Measurements from ENCODE around the gene RBM15.

The RBM15 gene

GRCh38 chr1:110308247-110308646 is 30.9 kb upstream of the RBM15 start:
- ChIA-PET CTCF (interaction anchor here (0.8 to 26.1 kb wide), 8 partner anchors 9 to 255 kb away, joined by 3 to 1192 read pairs (median 4); partner anchors contain the start of gene KCNC4), POLR2A (interaction anchor here (0.7 to 1.2 kb wide), 2 partner anchors 16 to 100 kb away, joined by 3 to 4 read pairs; no protein-coding TSS in a partner anchor)
- DNase-seq (ENCODE audit: low read depth, low spot score), result peak; percentile 65
- H3K4me3 ChIP-seq (ENCODE audit: low read depth, low read length), result no peak overlapping the region
- TF ChIP-seq, protein P1, sequence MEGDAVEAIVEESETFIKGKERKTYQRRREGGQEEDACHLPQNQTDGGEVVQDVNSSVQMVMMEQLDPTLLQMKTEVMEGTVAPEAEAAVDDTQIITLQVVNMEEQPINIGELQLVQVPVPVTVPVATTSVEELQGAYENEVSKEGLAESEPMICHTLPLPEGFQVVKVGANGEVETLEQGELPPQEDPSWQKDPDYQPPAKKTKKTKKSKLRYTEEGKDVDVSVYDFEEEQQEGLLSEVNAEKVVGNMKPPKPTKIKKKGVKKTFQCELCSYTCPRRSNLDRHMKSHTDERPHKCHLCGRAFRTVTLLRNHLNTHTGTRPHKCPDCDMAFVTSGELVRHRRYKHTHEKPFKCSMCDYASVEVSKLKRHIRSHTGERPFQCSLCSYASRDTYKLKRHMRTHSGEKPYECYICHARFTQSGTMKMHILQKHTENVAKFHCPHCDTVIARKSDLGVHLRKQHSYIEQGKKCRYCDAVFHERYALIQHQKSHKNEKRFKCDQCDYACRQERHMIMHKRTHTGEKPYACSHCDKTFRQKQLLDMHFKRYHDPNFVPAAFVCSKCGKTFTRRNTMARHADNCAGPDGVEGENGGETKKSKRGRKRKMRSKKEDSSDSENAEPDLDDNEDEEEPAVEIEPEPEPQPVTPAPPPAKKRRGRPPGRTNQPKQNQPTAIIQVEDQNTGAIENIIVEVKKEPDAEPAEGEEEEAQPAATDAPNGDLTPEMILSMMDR (IDR thresholded peaks at IDR 0.05; ENCODE audit: insufficient read depth, low read length, missing control alignments), result no peak

GRCh38 chr1:110309139-110309538 is 30.0 kb upstream of the RBM15 start:
- POLR2A ChIA-PET, result interaction anchor here (0.7 to 1.4 kb wide), 2 partner anchors 30 to 151 kb away, joined by 3 to 5 read pairs; partner anchors contain the start of gene RBM15
- no peak for DNase-seq (ENCODE audit: low read depth, low spot score)
- TF ChIP-seq, protein P1 (IDR thresholded peaks at IDR 0.05; ENCODE audit: insufficient read depth, low read length, missing control alignments), result no peak
- no peak overlapping the region for H3K4me3 ChIP-seq (ENCODE audit: low read depth, low read length)
- CTCF ChIA-PET, result interaction anchor here (0.6 to 26.1 kb wide), 15 partner anchors 9 to 255 kb away, joined by 3 to 1192 read pairs (median 6); partner anchors contain the start of genes KCNC4 and RBM15

DNA sequence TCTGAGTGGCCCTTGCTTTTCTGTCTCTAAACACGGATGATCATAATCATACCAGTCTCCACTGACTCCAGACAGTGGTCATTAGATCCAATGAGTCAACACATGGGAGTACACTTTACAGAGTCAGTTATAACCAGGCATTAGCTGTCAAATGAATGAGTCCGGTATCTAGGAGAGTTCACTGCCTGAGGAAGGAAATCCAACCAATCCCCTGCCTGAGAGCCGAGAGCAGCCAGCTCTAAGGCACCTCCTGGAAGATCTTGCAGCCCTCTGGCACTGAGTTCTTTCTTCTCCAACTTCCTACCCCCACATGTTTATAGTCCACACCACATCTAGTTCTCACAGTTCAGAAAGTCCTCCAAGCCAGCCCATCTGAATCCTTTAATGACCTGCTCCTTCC is 29.4 kb upstream of the RBM15 start:
- POLR2A ChIA-PET, result interaction anchor here (0.7 to 1.4 kb wide), 5 partner anchors 29 to 151 kb away, joined by 3 to 5 read pairs (median 3); partner anchors contain the start of gene RBM15
- CTCF ChIA-PET, result interaction anchor here (1.1 to 26.1 kb wide), 18 partner anchors 9 to 193 kb away, joined by 3 to 1192 read pairs (median 6); partner anchors contain the start of genes KCNC4 and RBM15
- TF ChIP-seq, protein P1 (IDR thresholded peaks at IDR 0.05; ENCODE audit: insufficient read depth, low read length, missing control alignments), result peak; percentile 29
- H3K4me3 ChIP-seq (ENCODE audit: low read depth, low read length), result no peak overlapping the region
- peak; percentile 71 for DNase-seq (ENCODE audit: low read depth, low spot score)

DNA sequence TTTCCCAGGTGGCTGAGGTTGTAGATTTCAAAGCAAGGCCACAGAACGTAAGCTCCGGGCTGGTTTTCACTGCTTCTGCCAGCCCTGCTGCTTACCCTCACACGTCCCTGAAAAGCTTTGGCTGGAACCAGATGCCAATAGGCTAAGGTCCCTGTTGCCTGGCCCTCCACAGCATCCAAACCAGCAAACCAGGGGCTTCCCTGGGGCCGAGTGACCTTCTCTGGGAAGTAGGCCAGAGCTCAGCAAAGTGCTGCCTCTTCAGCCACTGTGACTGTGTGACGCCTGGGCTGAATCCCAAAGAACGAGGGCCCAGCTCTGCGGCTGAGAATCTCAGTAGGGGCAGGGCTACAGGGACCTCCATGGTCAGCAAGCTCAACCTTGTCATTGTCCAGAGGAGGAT is 28.9 kb upstream of the RBM15 start:
- H3K4me3 ChIP-seq (ENCODE audit: low read depth, low read length), result no peak overlapping the region
- CTCF ChIA-PET, result interaction anchor here (0.8 to 26.1 kb wide), 18 partner anchors 8 to 186 kb away, joined by 3 to 1192 read pairs (median 6); partner anchors contain the start of genes KCNC4 and RBM15
- POLR2A ChIA-PET, result interaction anchor here (0.7 to 1.4 kb wide), 4 partner anchors 29 to 108 kb away, joined by 3 to 5 read pairs (median 3); partner anchors contain the start of gene RBM15
- TF ChIP-seq, protein P1 (IDR thresholded peaks at IDR 0.05; ENCODE audit: insufficient read depth, low read length, missing control alignments), result no peak
- no peak for DNase-seq (ENCODE audit: low read depth, low spot score)

- H3K4me3 ChIP-seq (ENCODE audit: low read depth, low read length), result no peak overlapping the region
- TF ChIP-seq, protein P1 (IDR thresholded peaks at IDR 0.05; ENCODE audit: insufficient read depth, low read length, missing control alignments), result peak; percentile 97
- CTCF ChIA-PET, result interaction anchor here (0.5 to 26.1 kb wide), 58 partner anchors 9 to 259 kb away, joined by 3 to 1192 read pairs (median 4); partner anchors contain the start of genes KCNC4, LAMTOR5 and RBM15
- DNase-seq (ENCODE audit: low read depth, low spot score), result no peak
- POLR2A ChIA-PET, result interaction anchor here (1.0 to 1.3 kb wide), 2 partner anchors 105 to 109 kb away, joined by 5 to 8 read pairs; no protein-coding TSS in a partner anchor
Observed at GRCh38 chr1:110312188-110313121, 26.7 kb upstream of the RBM15 start.
